K562 (cell line): ENCODE data around the gene SLCO3A1. TPM values are rescaled to one million over a fixed set of nuclear protein-coding genes. Genes with fewer than 3 reads are reported as not detected.

Experiments
- ATAC-seq: fragments of 200-7000 bp; cut with Tn5 transposase; 3 replicates; pipeline ENCODE4 v1.9.1; 2020; ENCODE audit warnings: moderate library complexity
- BruUV-seq: library from RNA; stranded (reverse); fragments of 400-500 nt; replicated peaks from 2 replicates; lab custom pipeline; 2021; lab: Mats Ljungman, UMichigan
- CTCF ChIA-PET: fragments of 300-600 bp; formaldehyde crosslinking; extraction: SDS; loops from one replicate; lab custom pipeline; 2021; ENCODE audit warnings: low intra/inter-chr PET ratio; lab: Yijun Ruan, JAX
- POLR2A ChIA-PET: fragments of 300-600, 350-650 bp; sonication (Branson Sonifier 250); formaldehyde crosslinking; extraction: SDS; loops from one replicate; lab custom pipeline; 2021; ENCODE audit warnings: antibody characterized with exemption, inconsistent platforms; lab: Yijun Ruan, JAX
- DNase-seq, 4 experiments: peaks; one replicate each; pipeline versions ENCODE4 v3.0.0 to v3.0.0-alpha.2; 2011 to 2018; ENCODE audit warnings: low spot score in 3 of 4, mixed read lengths in 3 of 4; ENCODE audit errors: extremely low read depth in 1 of 4
- FAIRE-seq: peaks from 2 replicates; lab custom pipeline; 2011; peaks lifted over from hg19 to GRCh38; lab: Jason Lieb, UNC
- H2AFZ ChIP-seq: 2 replicates; pipeline ENCODE4 v1.6.0; 2011; ENCODE audit warnings: low read depth, low read length, control low read depth, inconsistent platforms
- H3K27ac ChIP-seq: fragments of 200-600 bp; 3 replicates; pipeline ENCODE4 v1.8.0; 2011; ENCODE audit warnings: low read depth, mild to moderate bottlenecking, control low read depth, inconsistent platforms, low read length, moderate library complexity, mixed read lengths; ENCODE audit errors: extremely low read depth
- H3K27me3 ChIP-seq, 2 experiments: fragments of 300-600 bp in 1 of 2; 2 replicates in 1 of 2; 3 replicates in 1 of 2; pipeline versions ENCODE4 v1.6.0 to v1.8.0; 2011; ENCODE audit warnings: inconsistent platforms in 2 of 2, low read length in 2 of 2, mild to moderate bottlenecking in 1 of 2, mixed read lengths in 1 of 2, moderate library complexity in 1 of 2; ENCODE audit not compliant: control insufficient read depth in 2 of 2, insufficient read depth in 2 of 2
- H3K36me3 ChIP-seq: fragments of 300-600 bp; 3 replicates; pipeline ENCODE4 v1.8.0; 2011; ENCODE audit warnings: mild to moderate bottlenecking, low read length, inconsistent platforms; ENCODE audit not compliant: control insufficient read depth, insufficient read depth
- H3K4me1 ChIP-seq, 2 experiments: fragments of 200-600 bp in 1 of 2; replicated peaks in 1 of 2; 2 replicates in 1 of 2; 3 replicates in 1 of 2; pipeline versions ENCODE4 v1.5.1 to v1.8.0; 2011; ENCODE audit warnings: inconsistent platforms in 2 of 2, low read length in 2 of 2, mild to moderate bottlenecking in 1 of 2, mixed read lengths in 1 of 2, moderate library complexity in 1 of 2; ENCODE audit not compliant: control insufficient read depth in 2 of 2, insufficient read depth in 2 of 2
- H3K4me2 ChIP-seq: 2 replicates; pipeline ENCODE4 v1.6.1; 2011; ENCODE audit warnings: low read length, control low read depth, inconsistent platforms, mixed read lengths; ENCODE audit not compliant: insufficient read depth
- H3K4me3 ChIP-seq: fragments of 200-600 bp; sonication (generic), shearing (Covaris generic); 2 replicates; pipeline ENCODE4 v1.5.1; 2016; ENCODE audit warnings: control low read depth, inconsistent platforms
- H3K79me2 ChIP-seq: fragments of 200-600 bp; 3 replicates; pipeline ENCODE4 v1.8.0; 2011; ENCODE audit warnings: low read length, inconsistent platforms; ENCODE audit not compliant: control insufficient read depth, insufficient read depth
- H3K9ac ChIP-seq, 2 experiments: 2 replicates each; pipeline versions ENCODE4 v1.6.0 to v1.6.1; 2011; ENCODE audit warnings: low read depth in 2 of 2, low read length in 2 of 2, control low read depth in 1 of 2, inconsistent platforms in 1 of 2, mild to moderate bottlenecking in 1 of 2, mixed read lengths in 1 of 2; ENCODE audit not compliant: insufficient read depth in 1 of 2
- H3K9me1 ChIP-seq: one replicate; pipeline ENCODE4 v1.6.0; 2011; ENCODE audit warnings: inconsistent platforms, mild to moderate bottlenecking, low read length, moderate library complexity; ENCODE audit not compliant: control insufficient read depth, insufficient read depth
- H3K9me3 ChIP-seq: replicated peaks from 2 replicates; pipeline ENCODE4 v1.5.1; 2011; ENCODE audit warnings: low read depth, low read length, inconsistent platforms; ENCODE audit not compliant: control insufficient read depth, insufficient read depth
- H4K20me1 ChIP-seq: replicated peaks from 2 replicates; pipeline ENCODE4 v1.6.1; 2011; ENCODE audit warnings: low read length, inconsistent platforms, mixed read lengths; ENCODE audit not compliant: control insufficient read depth, insufficient read depth
- CBX5 ChIP-seq: IDR thresholded peaks from 2 replicates; pipeline ENCODE4 v1.6.1; 2014; ENCODE audit warnings: low read depth, borderline replicate concordance
- SMARCE1 ChIP-seq: fragments of 450-650 bp; IDR thresholded peaks from 2 replicates; pipeline ENCODE4 v1.7.1; 2016; ENCODE audit warnings: mild to moderate bottlenecking
- SRSF1 ChIP-seq: fragments of 200-400 bp; formaldehyde crosslinking; IDR thresholded peaks from 2 replicates; pipeline ENCODE4 v1.6.1; 2017; ENCODE audit warnings: mild to moderate bottlenecking, low read depth, low read length, moderate library complexity
- SRSF9 ChIP-seq: fragments of 200-400 bp; formaldehyde crosslinking; IDR thresholded peaks from 2 replicates; pipeline ENCODE4 v1.6.1; 2017; ENCODE audit warnings: low read depth, low read length, borderline replicate concordance
- WGBS: fragments of 100-300 bp; shearing (Covaris generic); methylation state at CpG from one replicate; pipeline ENCODE4 v1.1.6; 2016; ENCODE audit warnings: low coverage, mixed read lengths; ENCODE audit not compliant: insufficient coverage; ENCODE audit errors: missing lambda C conversion rate; 5-methylcytosine and 5-hydroxymethylcytosine counted together
- in situ Hi-C: fragments of 300-500 bp; cut with MboI; formaldehyde crosslinking; loops from 4 replicates; pipeline ENCODE4 v1.15.0; 2018; ENCODE audit warnings: inconsistent platforms, mixed read lengths
- intact Hi-C: fragments of 100-400 bp; cut with micrococcal nuclease; formaldehyde crosslinking; loops from 2 replicates; pipeline ENCODE4 v1.14.2; 2022
- polyA plus RNA-seq, 8 experiments: library from polyadenylated mRNA; depleted of rRNA in 4 of 8; stranded (reverse) in 5 of 8; unstranded in 3 of 8; fragments of >200 nt; fragmentation: Nextera tagmentation in 2 of 8; fragmentation: Illumina TruSeq in 1 of 8; extraction: Ambion mirVana in 2 of 8; extraction: Trizol in 1 of 8; gene quantifications; 2 replicates each; pipeline versions ENCODE4 v1.2.1 to v1.2.3, GENCODE V29; 2011 to 2014; ENCODE audit warnings: inconsistent platforms in 1 of 8, missing spikeins in 1 of 8
- total RNA-seq, 7 experiments: library from RNA; depleted of rRNA in 6 of 7; stranded (reverse); fragments of >200 nt in 6 of 7; fragmentation: Illumina TruSeq in 2 of 7; extraction: Trizol in 2 of 7; gene quantifications; 2 replicates each; pipeline versions ENCODE4 v1.2.1 to v1.2.3, GENCODE V29; 2011 to 2021; ENCODE audit warnings: low replicate concordance in 1 of 7

The SLCO3A1 gene
- total and polyA plus RNA-seq, 9 of the 15 experiments (the other 6 are each of a cell fraction or from before 2014, with no cell fraction given), result 0.01 to 0.84 (median 0.06) TPM; not detected in 3

DNA sequence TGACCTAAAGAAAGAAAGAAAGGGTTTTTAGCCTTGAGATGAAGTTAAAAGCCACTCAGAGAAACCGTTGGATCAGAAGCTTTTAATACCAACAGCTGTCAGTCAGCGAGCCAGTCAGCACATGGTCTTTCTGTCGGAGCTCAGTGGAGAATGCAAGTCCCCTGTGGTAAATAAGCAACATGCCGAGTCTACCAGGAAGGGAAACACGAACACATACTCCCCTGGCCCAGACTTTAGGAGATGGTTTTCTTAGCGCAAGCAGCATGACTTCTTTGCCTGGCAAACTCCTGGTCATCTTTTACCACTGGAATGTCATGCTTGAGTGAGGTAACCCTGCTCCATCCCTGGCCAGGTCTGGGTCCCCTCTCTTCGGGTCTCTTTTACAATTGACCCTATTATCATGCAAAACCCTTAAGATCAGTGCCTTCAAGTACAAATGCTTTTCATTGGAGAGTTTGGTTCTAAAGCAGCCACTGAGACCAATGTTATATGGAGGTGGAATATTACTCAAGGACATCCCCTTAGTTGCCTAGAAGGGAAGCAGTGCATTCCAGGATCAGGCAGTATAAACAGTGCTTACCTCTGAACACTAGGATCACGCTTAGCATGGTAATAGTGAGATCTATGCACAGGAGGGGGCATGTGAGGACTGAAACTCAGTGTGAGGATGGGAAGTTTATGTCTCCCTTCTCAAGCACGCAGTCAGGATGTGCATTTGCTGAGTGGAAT lies 28.2 kb downstream of the SLCO3A1 start:
- Histone ChIP-seq H3K4me3 (no peak overlapping the region), H3K36me3 (no peaks in the 10 kb centered on the region), H3K9ac (no peak overlapping the region), H3K9me3 (no peaks in the 10 kb centered on the region), H3K27ac (no peak overlapping the region), H3K4me1 (no peaks in the 10 kb centered on the region), H2AFZ (no peak overlapping the region), H3K4me2 (no peak overlapping the region), H3K79me2 (no peaks in the 10 kb centered on the region), H3K9me1 (no peaks in the 10 kb centered on the region), H4K20me1 (no peaks in the 10 kb centered on the region), H3K27me3 (peaks cover 3 to 13% of the 10 kb centered on the region in 2 experiments; a peak in 2 of 5 replicates)
- in situ Hi-C loops, result no loop called here
- ChIA-PET POLR2A (no interaction called here), CTCF (no interaction called here)
- intact Hi-C loops, result no loop called here
- no peak for DNase-seq
- ATAC-seq, result no peak
- no TSS peak for BruUV-seq
- no peak for TF ChIP-seq SMARCE1
- no peak for TF ChIP-seq SRSF9
- no peak for TF ChIP-seq CBX5
- no peak for TF ChIP-seq SRSF1
- FAIRE-seq, result no peak
- WGBS, result 0% methylated on average over 9 of the region's 9 CpGs
